Cardiac septum (tissue), 1 donor: ENCODE data around the gene PHACTR2. TPM values are rescaled to one million over a fixed set of nuclear protein-coding genes. Genes with fewer than 3 reads are reported as not detected.
"Not testable (repeated sequence)": the region's sequence is repeated elsewhere in the genome, so short reads cannot be mapped to it uniquely, and the experiment has no call there.

ENCODE experiments used
- DNase-seq: peaks from one replicate; pipeline ENCODE4 v3.0.0-alpha.2; 2020; ENCODE audit warnings: low spot score
- intact Hi-C: fragments of 100-400 bp; cut with DNase I; formaldehyde crosslinking; loops from one replicate; pipeline ENCODE4 v1.14.0; 2022
- total RNA-seq: library from RNA; stranded (reverse); fragmentation: NEBNext Ultra II Directional; extraction: Animal tissue kit (Norgen Biotek cat#: 25700); gene quantifications from one replicate; pipeline ENCODE4 v1.2.1, GENCODE V29; 2021
- donor health status: DM: no; HTN: no; CAD: no.

PHACTR2 gene
- total RNA-seq, 1 donor from 2014 or later, result 59.3 TPM

DNA sequence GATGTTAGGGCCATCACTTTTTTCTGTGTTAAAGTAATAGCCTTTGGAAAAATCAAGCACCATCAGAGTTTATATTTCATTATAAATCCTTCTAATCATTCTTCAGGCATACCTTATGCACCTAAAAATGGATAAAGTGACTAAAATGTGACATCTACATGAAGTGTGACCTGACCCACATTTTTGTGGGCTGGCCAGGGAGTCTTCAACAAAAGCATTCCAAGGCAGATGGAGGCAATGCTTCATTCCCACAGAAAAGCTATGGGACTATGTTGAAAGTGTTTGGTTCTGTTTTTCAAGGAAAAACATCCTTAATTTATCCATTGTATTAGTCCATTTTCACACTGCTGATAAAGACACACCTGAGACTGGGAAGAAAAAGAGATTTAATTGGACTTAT, 106.6 kb downstream of the PHACTR2 start:
- intact Hi-C loops, result no loop called here
- no peak for DNase-seq

DNA sequence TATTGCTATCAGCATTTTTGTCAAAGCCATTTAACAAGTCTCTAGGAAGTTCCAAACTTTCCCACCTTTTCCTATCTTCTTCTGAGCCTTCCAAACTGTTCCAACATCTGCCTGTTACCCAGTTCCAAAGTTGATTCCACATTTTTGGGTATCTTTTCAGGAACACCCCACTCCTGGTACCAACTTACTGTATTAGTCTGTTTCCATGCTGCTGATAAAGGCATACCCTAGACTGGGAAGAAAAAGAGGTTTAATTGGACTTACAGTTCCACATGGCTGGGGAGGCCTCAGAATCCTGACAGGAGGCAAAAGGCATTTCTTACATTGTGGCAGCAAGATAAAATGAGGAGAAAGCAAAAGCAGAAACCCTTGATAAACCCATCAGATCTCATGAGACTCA, 108.6 kb downstream of the PHACTR2 start:
- intact Hi-C loops, DNase-seq: not testable (repeated sequence)

DNA sequence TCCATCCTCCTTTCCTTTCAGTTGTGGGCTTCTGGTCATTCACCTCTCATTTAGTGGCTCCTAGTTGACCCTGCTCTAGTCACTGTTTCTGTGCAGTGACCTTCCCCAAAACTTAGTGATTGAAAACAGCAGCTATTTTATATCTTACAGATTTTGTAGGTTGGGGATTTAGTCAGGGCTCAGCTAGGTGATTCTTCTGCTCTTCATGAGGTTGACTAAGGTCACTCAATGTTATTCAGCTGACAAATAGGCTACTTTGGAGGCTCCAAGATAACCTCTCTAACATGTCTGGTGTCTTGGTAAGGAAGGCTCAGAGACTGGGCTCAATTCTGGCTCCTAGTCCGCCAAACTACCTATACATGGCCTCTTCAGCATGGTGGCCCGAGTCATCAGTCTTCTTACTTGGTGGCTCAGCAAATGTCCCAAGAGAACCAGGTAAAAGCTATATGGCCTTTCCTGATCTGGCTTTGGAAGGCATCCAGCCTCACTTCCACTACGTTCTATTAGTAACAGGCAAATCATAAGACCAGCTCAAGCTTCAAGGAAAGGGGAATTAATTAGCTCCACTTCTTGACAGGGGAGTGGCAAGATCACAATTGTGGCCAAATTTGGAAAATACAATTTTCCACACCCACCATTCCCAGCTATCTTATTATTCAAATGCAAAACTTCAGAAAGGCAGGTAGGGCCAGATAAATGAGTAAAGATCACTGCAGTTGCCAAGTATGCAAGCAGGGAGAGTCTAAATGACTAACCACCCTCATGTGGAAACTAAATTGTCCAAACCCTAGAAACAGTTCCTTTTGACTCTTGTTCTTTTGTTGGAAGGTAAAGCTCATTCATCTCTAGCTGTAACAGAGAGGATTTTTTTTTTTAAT, 114.9 kb downstream of the PHACTR2 start:
- intact Hi-C loops, result no loop called here
- DNase-seq, result no peak

- no peak for DNase-seq
- intact Hi-C loops, result no loop called here
Observed at GRCh38 chr6:143793280-143793619, 115.5 kb downstream of the PHACTR2 start.

DNA sequence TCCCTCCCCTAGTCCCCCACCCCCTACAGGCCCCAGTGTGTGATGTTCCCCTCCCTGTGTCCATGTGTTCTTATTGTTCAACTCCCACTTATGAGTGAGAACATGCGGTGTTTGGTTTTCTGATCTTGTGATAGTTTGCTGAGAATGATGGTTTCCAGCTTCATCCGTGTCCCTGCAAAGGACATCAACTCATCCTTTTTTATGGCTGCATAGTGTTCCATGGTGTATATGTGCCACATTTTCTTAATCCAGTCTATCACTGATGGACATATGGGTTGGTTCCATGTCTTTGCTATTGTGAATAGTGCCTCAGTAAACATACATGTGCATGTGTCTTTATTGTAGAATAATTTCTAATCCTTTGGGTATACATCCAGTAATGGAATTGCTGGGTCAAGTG, 118.8 kb downstream of the PHACTR2 start:
- intact Hi-C loops, result not testable (repeated sequence)

GRCh38 chr6:143798487-143798886, 120.7 kb downstream of the PHACTR2 start:
- intact Hi-C loops, DNase-seq: not testable (repeated sequence)

More for the DNA sequence above, 118.8 kb downstream of the PHACTR2 start:
- DNase-seq, result not testable (repeated sequence)

DNA sequence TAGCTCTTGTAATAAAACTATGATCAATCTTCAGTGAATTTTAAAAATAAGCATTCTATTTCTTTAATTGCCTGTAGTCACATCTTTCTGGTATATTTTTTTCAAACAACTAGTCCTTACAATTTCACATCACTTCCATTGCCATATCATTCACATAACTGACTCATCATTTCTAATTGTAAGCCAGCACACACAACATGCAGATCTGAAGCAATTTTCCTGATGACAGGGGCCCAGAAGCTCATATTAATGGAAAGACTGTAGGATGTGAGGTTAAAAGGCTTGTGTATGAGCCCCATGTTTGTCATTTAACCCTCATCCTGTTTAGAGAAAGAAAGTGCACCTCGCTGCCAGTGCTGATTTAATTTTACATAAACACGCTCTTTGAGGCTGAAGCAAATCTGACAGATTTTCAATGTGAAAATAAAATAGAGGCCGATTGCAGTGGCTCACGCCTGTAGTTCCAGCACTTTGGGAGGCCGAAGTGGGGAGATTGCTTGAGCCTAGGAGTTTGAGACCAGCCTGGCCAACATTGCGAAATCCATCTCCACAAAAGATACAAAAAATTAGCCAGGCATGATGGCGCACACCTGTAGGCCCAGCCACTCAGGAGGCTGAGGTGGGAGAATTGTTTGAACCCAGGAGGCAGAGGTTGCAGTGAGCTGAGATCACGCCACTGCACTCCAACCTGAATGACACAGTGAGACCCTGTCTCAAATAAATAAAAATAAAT, 125.2 kb downstream of the PHACTR2 start:
- intact Hi-C loops, result no loop called here
- no peak for DNase-seq

- intact Hi-C loops, result no loop called here
- DNase-seq, result no peak
Observed at GRCh38 chr6:143803769-143804568, 126.2 kb downstream of the PHACTR2 start.

DNA sequence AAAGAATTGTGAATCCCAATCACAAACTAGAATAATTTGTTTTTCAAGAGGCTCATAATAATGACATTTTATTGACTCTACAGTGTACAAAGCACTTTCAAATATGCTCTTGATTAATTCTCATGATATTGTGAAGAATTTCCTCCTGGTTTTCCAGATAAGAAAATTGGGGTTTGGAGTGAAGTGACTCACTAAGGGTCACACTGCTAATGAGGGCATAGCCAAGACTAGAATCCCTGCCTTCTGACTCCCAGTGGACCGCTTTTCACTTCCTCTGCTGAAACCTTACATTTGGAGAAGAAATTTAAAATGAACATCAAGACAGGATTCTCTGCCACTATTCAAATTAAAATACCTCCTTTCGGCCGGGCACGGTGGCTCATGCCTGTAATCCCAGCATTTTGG, 127.1 kb downstream of the PHACTR2 start:
- intact Hi-C loops, result no loop called here
- no peak for DNase-seq

GRCh38 chr6:143806282-143807102, 128.7 kb downstream of the PHACTR2 start:
- no peak for DNase-seq
- intact Hi-C loops, result no loop called here

- no peak for DNase-seq
- intact Hi-C loops, result no loop called here
Observed at GRCh38 chr6:143807103-143807772, 129.5 kb downstream of the PHACTR2 start.

GRCh38 chr6:143810745-143811144, 133.0 kb downstream of the PHACTR2 start:
- intact Hi-C loops, result no loop called here
- no peak for DNase-seq

DNA sequence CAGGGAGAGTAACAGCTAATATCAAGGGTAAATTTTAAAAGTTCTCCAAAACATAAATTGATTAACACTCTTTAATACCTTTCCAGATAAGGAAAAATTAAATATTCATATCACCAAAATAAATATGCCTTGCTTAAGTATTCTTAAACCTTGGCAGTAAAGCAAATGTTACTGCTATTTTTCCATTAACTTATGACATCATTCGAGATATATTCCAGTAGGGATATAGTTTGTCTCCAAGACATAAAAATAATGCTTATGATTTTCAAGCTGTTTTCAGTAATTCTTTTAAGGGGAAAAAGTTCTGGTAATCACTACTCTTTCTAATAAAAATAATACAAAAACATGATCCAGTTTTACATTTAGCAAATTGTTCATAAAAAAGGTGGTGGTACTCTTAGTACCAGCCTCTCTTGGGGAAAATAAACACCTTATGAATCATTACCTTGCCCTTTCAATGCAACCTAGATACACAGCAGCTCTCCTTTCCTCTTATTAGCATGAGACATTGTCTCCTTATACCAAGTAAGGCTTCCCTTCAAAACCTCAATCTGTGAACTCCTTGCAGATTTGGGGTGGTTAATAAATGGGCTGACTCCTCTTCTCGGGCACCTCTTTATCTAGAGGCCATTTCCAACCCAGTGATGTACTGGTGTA, 133.9 kb downstream of the PHACTR2 start:
- no peak for DNase-seq
- intact Hi-C loops, result no loop called here

DNA sequence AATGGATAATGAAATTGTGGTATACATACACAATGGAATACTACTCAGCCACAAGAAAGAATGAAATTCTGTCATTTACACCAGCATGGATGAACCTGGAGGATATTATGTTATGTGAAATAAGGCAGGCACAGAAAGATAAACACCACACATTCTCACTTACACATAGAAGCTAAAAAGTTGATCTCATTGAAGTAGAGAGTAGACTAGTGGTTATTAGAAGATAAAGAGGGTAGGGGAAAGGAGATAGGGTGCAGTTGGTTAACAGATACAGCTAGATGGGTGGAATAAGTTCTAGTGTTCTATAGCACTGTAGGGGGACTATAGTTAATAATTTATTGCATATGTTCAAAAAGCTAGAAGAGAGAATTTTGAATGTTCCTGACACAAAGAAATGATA, 139.9 kb downstream of the PHACTR2 start:
- DNase-seq, result no peak
- intact Hi-C loops, result no loop called here

- no peak for DNase-seq
- intact Hi-C loops, result no loop called here
Observed at GRCh38 chr6:143821359-143821758, 143.6 kb downstream of the PHACTR2 start.

- intact Hi-C loops, result no loop called here
- DNase-seq, result no peak
Observed at GRCh38 chr6:143822584-143823024, 144.8 kb downstream of the PHACTR2 start.

- intact Hi-C loops, result no loop called here
- no peak for DNase-seq
Observed at GRCh38 chr6:143823548-143823947, 145.8 kb downstream of the PHACTR2 start.

DNA sequence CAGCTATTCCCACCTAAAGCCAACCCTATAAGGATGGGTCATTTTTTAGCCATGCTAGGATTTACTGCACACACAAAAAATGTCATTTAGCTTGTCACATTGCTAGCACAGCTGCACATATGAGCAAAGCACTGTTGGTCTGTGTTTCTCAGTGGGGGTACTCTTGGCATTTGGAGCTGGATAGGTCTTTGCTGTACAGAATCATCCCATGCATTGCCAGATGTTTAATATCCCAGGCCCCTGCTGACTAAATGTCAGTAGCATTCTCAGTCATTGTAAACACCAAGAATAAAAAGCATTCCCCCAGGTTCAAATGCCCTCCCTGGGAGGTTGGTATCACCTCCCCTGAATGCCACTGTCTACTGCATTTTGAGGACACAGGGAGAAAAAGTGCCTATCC, 150.8 kb downstream of the PHACTR2 start:
- intact Hi-C loops, result no loop called here
- DNase-seq, result no peak
